Left ventricle myocardium inferior (tissue), 1 donor: ENCODE data around the gene JRKL. TPM values are rescaled to one million over a fixed set of nuclear protein-coding genes. Genes with fewer than 3 reads are reported as not detected.

Experiments
- DNase-seq: peaks from one replicate; pipeline ENCODE4 v3.0.0-alpha.2; 2020
- H3K27ac ChIP-seq: fragments of 200-600 bp; replicated peaks from 2 replicates; pipeline ENCODE4 v1.8.0; 2021
- H3K27me3 ChIP-seq: fragments of 200-600 bp; 2 replicates; pipeline ENCODE4 v1.8.0; 2021; ENCODE audit warnings: low read depth
- H3K36me3 ChIP-seq: fragments of 200-600 bp; 2 replicates; pipeline ENCODE4 v1.8.0; 2021
- H3K4me1 ChIP-seq: fragments of 200-600 bp; 2 replicates; pipeline ENCODE4 v1.8.0; 2021
- H3K4me3 ChIP-seq: fragments of 200-600 bp; 2 replicates; pipeline ENCODE4 v1.8.0; 2021; ENCODE audit warnings: mild to moderate bottlenecking, moderate library complexity
- H3K9me3 ChIP-seq: fragments of 200-600 bp; replicated peaks from 2 replicates; pipeline ENCODE4 v1.8.0; 2021
- intact Hi-C: fragments of 100-400 bp; cut with micrococcal nuclease; formaldehyde crosslinking; loops from one replicate; pipeline ENCODE4 v1.11.0; 2022
- long read RNA-seq: library from polyadenylated mRNA; unstranded; transcript quantifications from one replicate; pipeline ENCODE4 v2.0.0, GENCODE V29; 2021
- total RNA-seq: library from RNA; stranded (reverse); fragmentation: NEBNext Ultra II Directional; extraction: Animal tissue kit (Norgen Biotek cat#: 25700); gene quantifications from one replicate; pipeline ENCODE4 v1.2.1, GENCODE V29; 2021
- TF ChIP-seq, protein P1 (sequence below): fragments of 200-600 bp; IDR thresholded peaks from 2 replicates; pipeline ENCODE4 v1.8.0; 2021; ENCODE audit warnings: antibody characterized with exemption, mild to moderate bottlenecking, borderline replicate concordance
- donor health status: DM: no; HTN: yes; CAD: no; lungs with severe emphysema.

The JRKL gene
- 6.3 TPM for total RNA-seq
- long read RNA-seq, partial matches to known transcripts: 0 of 15 reads
- long read RNA-seq, other reads (novel, unspliced or antisense): 15 of 15 reads

GRCh38 chr11:96389720-96390487 is at the start of gene JRKL, which contains the start of gene CCDC82:
JRKL (plus strand) TSS chr11:96390013; CDS start chr11:96390650, 637 bp downstream.
CCDC82 (minus strand) TSS chr11:96389912; CDS start chr11:96384747, 5,165 bp downstream.
- H3K9me3 ChIP-seq: no peaks in the 10 kb centered on the region
- TF ChIP-seq, protein P1, sequence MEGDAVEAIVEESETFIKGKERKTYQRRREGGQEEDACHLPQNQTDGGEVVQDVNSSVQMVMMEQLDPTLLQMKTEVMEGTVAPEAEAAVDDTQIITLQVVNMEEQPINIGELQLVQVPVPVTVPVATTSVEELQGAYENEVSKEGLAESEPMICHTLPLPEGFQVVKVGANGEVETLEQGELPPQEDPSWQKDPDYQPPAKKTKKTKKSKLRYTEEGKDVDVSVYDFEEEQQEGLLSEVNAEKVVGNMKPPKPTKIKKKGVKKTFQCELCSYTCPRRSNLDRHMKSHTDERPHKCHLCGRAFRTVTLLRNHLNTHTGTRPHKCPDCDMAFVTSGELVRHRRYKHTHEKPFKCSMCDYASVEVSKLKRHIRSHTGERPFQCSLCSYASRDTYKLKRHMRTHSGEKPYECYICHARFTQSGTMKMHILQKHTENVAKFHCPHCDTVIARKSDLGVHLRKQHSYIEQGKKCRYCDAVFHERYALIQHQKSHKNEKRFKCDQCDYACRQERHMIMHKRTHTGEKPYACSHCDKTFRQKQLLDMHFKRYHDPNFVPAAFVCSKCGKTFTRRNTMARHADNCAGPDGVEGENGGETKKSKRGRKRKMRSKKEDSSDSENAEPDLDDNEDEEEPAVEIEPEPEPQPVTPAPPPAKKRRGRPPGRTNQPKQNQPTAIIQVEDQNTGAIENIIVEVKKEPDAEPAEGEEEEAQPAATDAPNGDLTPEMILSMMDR: no peak
- peak; percentile 97 for DNase-seq
- peak within 1 kb of the TSS; percentile 94 for H3K27ac ChIP-seq
- H3K4me1 ChIP-seq: peaks cover 37% of the 10 kb centered on the region
- no peaks in the 10 kb centered on the region for H3K27me3 ChIP-seq
- intact Hi-C loops: loop anchor here (10.0 kb wide), 1 partner anchor 555 kb away; no protein-coding TSS in a partner anchor
- H3K36me3 ChIP-seq: peaks cover 4% of the 10 kb centered on the region
- H3K4me3 ChIP-seq: peak within 1 kb of the TSS; percentile 94

DNA sequence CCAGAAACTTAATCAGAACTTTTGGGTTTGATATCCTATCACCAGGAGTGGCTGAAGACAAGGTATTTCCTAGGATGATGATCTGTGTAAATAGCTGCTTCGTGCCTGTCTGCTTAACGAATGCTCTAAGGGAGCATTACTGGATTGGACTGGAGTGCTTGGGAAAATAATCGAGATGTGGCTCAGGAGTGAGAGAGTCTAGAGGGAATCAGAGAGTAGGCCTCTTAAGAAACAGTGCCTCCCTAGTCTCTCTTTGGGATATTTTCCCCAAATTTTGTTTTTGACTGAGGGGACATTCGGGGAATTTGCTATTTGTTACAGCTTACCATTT is 49.3 kb upstream of the JRKL start:
- DNase-seq: no peak
- TF ChIP-seq, protein P1: no peak
- H3K27ac ChIP-seq: peak overlapping the region; percentile 82
- intact Hi-C loops: no loop called here
- no peaks in the 10 kb centered on the region for H3K27me3 ChIP-seq
- H3K4me1 ChIP-seq: peaks cover 61% of the 10 kb centered on the region
- peak overlapping the region; percentile 76 for H3K4me3 ChIP-seq
- no peaks in the 10 kb centered on the region for H3K9me3 ChIP-seq
- H3K36me3 ChIP-seq: no peaks in the 10 kb centered on the region

DNA sequence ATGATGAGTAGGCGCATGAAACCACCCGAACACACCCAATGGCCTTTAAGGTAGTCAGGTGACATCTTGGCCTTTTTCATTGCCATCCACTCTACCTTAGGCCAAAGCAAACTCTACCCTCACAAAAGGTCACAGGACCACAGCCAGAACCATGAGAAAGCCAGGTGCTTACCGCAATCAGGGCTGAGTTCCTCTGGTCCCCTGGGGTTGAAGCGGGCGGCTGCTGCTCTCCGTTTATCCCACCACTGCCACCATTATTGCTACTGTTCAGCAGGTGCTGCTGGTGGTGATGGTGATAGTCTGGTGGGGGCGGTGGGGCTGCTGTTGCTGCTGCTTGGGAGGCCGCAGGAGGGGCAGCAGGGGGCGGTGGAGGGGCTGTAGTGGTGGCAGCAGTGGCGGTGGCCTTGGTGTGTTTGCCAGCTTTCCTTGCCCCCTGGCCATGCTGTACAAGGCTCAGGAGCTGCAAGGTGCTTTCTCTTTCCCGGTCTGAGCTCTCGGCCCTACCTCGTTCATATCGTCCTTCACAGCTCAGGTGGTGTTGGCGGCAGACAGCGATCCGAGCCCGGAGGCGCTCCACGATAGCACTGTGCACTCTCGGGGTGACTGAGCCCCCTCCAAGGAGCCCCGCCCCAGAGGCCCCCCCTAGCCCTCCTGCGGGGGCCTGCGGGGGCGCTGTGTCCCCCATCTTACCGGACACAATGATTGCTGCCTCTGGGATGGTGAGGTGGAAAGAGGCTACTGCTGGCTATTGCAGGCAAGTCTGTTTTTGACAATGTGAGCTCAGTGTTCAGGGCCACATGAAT is 48.4 kb upstream of the JRKL start:
- Histone ChIP-seq H3K27me3 (no peaks in the 10 kb centered on the region), H3K4me3 (peak overlapping the region; percentile 76), H3K9me3 (no peaks in the 10 kb centered on the region), H3K36me3 (no peaks in the 10 kb centered on the region), H3K4me1 (peaks cover 61% of the 10 kb centered on the region), H3K27ac (peak overlapping the region; percentile 82)
- intact Hi-C loops: loop anchor here (2.0 kb wide), 1 partner anchor 287 kb away; no protein-coding TSS in a partner anchor
- TF ChIP-seq, protein P1: peak; percentile 49
- peak; percentile 45 for DNase-seq

GRCh38 chr11:96342014-96342960 is 47.5 kb upstream of the JRKL start:
- intact Hi-C loops: loop anchor here (2.0 kb wide), 1 partner anchor 287 kb away; no protein-coding TSS in a partner anchor

More at GRCh38 chr11:96342014-96342960, 47.5 kb upstream of the JRKL start:
- Histone ChIP-seq H3K36me3 (no peaks in the 10 kb centered on the region), H3K27ac (peak overlapping the region; percentile 82), H3K4me3 (peak overlapping the region; percentile 76), H3K27me3 (no peaks in the 10 kb centered on the region), H3K9me3 (no peaks in the 10 kb centered on the region), H3K4me1 (peaks cover 56% of the 10 kb centered on the region)
- DNase-seq: no peak
- TF ChIP-seq, protein P1: no peak
